Lower lobe of right lung (tissue), 2 donors: ENCODE measurements around the gene EFCAB12. TPM values are rescaled to one million over a fixed set of nuclear protein-coding genes. Genes with fewer than 3 reads are reported as not detected.

Experiments
- ATAC-seq, 2 donors: fragments of 200-7000 bp; cut with Tn5 transposase; one replicate each; pipeline ENCODE4 v1.9.1; 2020 to 2022; ENCODE audit warnings: mild to moderate bottlenecking in 2 of 2, moderate library complexity in 2 of 2
- DNase-seq: peaks from one replicate; pipeline ENCODE4 v3.0.0-alpha.2; 2020
- H3K27ac ChIP-seq: fragments of 200-600 bp; one replicate; pipeline ENCODE4 v1.8.0; 2022
- H3K27me3 ChIP-seq: fragments of 200-600 bp; one replicate; pipeline ENCODE4 v1.8.0; 2022; ENCODE audit warnings: low read depth
- H3K36me3 ChIP-seq: fragments of 200-600 bp; one replicate; pipeline ENCODE4 v1.8.0; 2022; ENCODE audit warnings: mild to moderate bottlenecking
- H3K4me1 ChIP-seq: fragments of 200-600 bp; one replicate; pipeline ENCODE4 v1.8.0; 2022
- H3K4me3 ChIP-seq: fragments of 200-600 bp; one replicate; pipeline ENCODE4 v1.8.0; 2022; ENCODE audit warnings: mild to moderate bottlenecking
- H3K9me3 ChIP-seq: fragments of 200-600 bp; one replicate; pipeline ENCODE4 v1.8.0; 2022
- intact Hi-C: fragments of 100-400 bp; cut with DNase I; formaldehyde crosslinking; loops from one replicate; pipeline ENCODE4 v1.11.0; 2022
- long read RNA-seq: library from polyadenylated mRNA; unstranded; transcript quantifications from one replicate; pipeline ENCODE4 v2.0.0, GENCODE V29; 2021
- total RNA-seq: library from RNA; stranded (reverse); fragmentation: NEBNext Ultra II Directional; extraction: Animal tissue kit (Norgen Biotek cat#: 25700); gene quantifications from one replicate; pipeline ENCODE4 v1.2.1, GENCODE V29; 2021
- TF ChIP-seq, protein P1 (sequence below): fragments of 200-600 bp; IDR thresholded peaks from one replicate; pipeline ENCODE4 v1.8.0; 2022; ENCODE audit warnings: antibody characterized with exemption, mild to moderate bottlenecking
- donor health status: DM: no; HTN: yes; CAD: no; lungs with severe emphysema.

EFCAB12 gene
- total RNA-seq: 4.8 TPM
- long read RNA-seq, partial matches to known transcripts: 1 of 5 reads
- long read RNA-seq, other reads (novel, unspliced or antisense): 3 of 5 reads

DNA sequence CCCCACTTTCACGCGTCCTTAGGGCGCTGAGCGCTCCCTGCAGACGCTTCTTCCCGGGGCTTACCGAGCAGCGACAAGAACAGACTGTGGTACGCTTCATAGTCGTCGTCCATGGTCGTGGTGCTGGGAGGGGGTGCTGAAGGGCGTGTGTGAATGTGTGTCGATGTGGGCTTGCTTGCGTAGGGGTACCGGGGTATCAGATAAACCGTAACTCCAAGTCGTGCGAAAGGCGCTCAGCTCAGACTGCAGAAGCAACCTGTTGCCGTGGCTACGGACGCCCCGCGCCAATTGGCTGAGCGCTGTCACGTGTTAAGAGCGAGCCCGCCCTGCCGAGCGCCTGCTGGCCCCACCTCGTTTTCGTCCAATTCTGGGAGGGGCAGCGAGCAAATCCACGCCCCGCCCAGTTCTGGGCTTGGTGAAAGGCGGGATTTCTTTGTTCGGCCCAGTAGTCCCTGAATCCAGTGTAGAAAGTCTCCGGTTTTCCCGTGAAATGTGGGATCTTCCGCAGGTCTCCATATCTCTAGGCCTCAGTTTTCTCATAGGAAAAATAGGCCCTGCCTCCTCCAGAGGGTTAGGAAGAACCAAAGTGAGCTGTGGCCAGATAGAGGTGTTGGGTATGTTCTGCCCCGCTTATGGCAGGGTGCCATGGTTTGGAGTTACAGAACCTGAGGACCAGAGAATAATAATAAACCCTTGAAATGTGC is at the start of gene EFCAB12:
TSS of gene EFCAB12 (minus strand) at position 261 of the 704 bp plus-strand sequence. CDS start at position 113, 148 bp downstream.
- intact Hi-C loops: no loop called here
- peak within 1 kb of the TSS; percentile 67 for H3K4me3 ChIP-seq
- no peaks in the 10 kb centered on the region for H3K27me3 ChIP-seq
- H3K9me3 ChIP-seq: no peaks in the 10 kb centered on the region
- peaks cover 17% of the 10 kb centered on the region for H3K4me1 ChIP-seq
- H3K36me3 ChIP-seq: peaks cover 41% of the 10 kb centered on the region
- DNase-seq (peak; percentile 97), ATAC-seq (peak; percentile 97 to 98)
- TF ChIP-seq, protein P1, sequence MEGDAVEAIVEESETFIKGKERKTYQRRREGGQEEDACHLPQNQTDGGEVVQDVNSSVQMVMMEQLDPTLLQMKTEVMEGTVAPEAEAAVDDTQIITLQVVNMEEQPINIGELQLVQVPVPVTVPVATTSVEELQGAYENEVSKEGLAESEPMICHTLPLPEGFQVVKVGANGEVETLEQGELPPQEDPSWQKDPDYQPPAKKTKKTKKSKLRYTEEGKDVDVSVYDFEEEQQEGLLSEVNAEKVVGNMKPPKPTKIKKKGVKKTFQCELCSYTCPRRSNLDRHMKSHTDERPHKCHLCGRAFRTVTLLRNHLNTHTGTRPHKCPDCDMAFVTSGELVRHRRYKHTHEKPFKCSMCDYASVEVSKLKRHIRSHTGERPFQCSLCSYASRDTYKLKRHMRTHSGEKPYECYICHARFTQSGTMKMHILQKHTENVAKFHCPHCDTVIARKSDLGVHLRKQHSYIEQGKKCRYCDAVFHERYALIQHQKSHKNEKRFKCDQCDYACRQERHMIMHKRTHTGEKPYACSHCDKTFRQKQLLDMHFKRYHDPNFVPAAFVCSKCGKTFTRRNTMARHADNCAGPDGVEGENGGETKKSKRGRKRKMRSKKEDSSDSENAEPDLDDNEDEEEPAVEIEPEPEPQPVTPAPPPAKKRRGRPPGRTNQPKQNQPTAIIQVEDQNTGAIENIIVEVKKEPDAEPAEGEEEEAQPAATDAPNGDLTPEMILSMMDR: no peak
- peak within 1 kb of the TSS; percentile 54 for H3K27ac ChIP-seq

DNA sequence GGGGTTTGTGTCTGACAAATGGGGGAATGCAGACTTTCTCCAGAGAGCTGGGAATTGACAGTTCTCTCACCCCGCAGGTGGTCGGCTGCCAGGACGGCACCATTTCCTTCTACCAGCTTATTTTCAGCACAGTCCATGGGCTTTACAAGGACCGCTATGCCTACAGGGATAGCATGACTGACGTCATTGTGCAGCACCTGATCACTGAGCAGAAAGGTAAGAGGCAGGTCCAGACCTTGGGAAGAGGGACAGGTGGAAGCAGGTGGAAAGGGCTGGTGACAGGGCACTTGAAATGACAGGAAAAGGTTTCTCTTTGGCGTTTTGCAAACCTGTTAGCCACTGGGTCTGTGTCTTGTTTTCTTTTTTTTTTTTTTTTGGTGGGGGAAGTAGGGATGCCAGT is 48.1 kb upstream of the EFCAB12 start:
- Histone ChIP-seq H3K27me3 (no peaks in the 10 kb centered on the region), H3K4me3 (no peak overlapping the region), H3K27ac (no peak overlapping the region), H3K4me1 (peaks cover 10% of the 10 kb centered on the region), H3K36me3 (peaks cover 61% of the 10 kb centered on the region), H3K9me3 (no peaks in the 10 kb centered on the region)
- DNase-seq: no peak
- TF ChIP-seq, protein P1: no peak
- no peak for ATAC-seq
- intact Hi-C loops: no loop called here

DNA sequence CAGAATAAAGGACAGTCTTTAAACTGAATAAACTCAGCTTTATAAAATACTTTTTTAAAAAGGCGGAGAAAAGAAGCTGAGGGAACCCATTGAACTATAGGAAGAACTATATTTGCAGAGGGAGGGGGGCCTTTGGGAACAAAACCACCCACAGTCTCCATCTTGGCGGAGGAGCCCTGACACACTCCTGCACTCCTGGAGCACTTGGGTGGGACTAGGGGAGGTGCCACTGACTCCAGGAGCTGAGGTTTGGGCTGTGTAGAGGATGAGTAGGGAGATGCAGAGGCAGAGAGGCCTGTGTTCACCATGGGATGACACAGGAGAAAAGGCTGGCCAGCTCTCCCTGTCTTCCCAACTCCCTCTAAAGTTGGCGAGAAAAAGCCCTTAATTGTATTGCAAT is 47.4 kb upstream of the EFCAB12 start:
- ATAC-seq: no peak
- intact Hi-C loops: no loop called here
- no peak for DNase-seq
- no peak overlapping the region for H3K27ac ChIP-seq
- H3K4me3 ChIP-seq: no peak overlapping the region
- peaks cover 3% of the 10 kb centered on the region for H3K4me1 ChIP-seq
- no peaks in the 10 kb centered on the region for H3K27me3 ChIP-seq
- peaks cover 69% of the 10 kb centered on the region for H3K36me3 ChIP-seq
- TF ChIP-seq, protein P1: no peak
- no peaks in the 10 kb centered on the region for H3K9me3 ChIP-seq

DNA sequence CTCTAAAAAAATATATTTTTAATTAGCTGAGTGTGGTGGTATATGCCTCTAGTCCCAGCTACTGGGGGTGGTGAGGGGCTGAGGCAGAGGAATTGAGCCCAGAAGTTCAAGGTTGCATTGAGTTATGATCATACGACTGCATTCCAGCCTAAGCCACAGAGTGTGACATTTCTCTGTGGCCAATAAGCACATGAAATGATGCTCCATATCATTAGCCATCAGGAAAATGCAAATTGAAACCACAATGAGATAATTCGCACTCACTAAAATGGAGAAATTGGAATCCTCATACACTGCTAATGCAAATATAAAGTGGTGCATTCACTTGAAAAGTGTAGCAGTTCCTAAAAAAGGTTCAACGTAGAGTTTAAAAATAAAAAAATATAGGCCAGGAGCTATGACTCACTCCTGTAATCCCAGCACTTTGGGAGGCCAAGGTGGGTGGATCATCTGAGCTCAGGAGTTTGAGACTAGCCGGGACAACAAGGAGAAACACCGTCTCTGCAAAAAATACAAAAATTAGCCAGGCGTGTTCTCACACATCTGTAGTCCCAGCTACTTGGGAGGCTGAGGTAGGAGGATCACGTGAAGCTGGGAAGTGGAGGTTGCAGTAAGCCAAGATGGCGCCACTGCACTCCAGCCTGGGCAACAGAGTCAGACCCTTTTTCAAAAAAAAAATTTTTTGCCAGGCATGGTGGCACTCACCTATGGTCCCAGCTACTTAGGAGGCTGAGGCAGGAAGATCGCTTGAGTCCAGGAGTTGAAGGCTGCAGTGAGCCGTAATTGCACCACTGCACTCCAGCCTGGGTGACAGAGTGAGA is 46.8 kb upstream of the EFCAB12 start:
- H3K4me3 ChIP-seq: no peak overlapping the region
- TF ChIP-seq, protein P1: no peak
- H3K4me1 ChIP-seq: no peaks in the 10 kb centered on the region
- no peaks in the 10 kb centered on the region for H3K9me3 ChIP-seq
- DNase-seq (no peak), ATAC-seq (no peak)
- no peak overlapping the region for H3K27ac ChIP-seq
- intact Hi-C loops: no loop called here
- H3K27me3 ChIP-seq: no peaks in the 10 kb centered on the region
- H3K36me3 ChIP-seq: peaks cover 67% of the 10 kb centered on the region

DNA sequence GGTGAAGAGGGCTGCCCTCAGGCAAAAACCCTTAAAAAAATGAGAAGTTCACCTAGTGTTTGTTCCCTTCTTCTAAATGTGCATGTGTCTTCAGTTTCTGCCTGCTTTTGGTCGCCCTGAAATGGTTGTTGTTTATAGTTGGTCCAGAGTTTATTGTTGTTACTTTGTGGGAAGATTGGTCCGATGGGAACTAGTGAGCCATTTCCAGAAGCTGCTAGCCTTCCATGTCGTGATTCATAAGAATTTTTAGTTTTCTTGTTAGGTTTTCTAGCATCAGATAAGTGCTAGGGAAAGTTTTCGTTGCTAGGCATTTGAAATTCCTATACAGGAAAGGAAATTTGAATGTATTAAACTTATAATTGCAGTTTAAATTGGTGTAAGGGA is 45.3 kb upstream of the EFCAB12 start:
- Histone ChIP-seq H3K27ac (no peak overlapping the region), H3K9me3 (no peaks in the 10 kb centered on the region), H3K4me1 (peaks cover 5% of the 10 kb centered on the region), H3K4me3 (no peak overlapping the region), H3K27me3 (no peaks in the 10 kb centered on the region), H3K36me3 (peaks cover 64% of the 10 kb centered on the region)
- no peak for ATAC-seq
- intact Hi-C loops: no loop called here
- TF ChIP-seq, protein P1: no peak
- no peak for DNase-seq
